GM10266 (cell line): ENCODE data around the gene RTL3.
"Not testable (repeated sequence)": the region's sequence is repeated elsewhere in the genome, so short reads cannot be mapped to it uniquely, and the experiment has no call there.

Source experiments
- DNase-seq: peaks from one replicate; pipeline ENCODE4 v3.0.0; 2012; ENCODE audit errors: extremely low spot score
- TF ChIP-seq, protein P1 (sequence below): IDR thresholded peaks from 2 replicates; pipeline ENCODE4 v1.5.1; 2012; ENCODE audit warnings: mild to moderate bottlenecking, low read depth; ENCODE audit not compliant: control insufficient read depth, insufficient read depth; ENCODE audit errors: missing control alignments

RTL3 gene

GRCh38 chrX:78653118-78653822 is 5.9 kb downstream of the RTL3 start:
- no peak for DNase-seq
- TF ChIP-seq, protein P1, sequence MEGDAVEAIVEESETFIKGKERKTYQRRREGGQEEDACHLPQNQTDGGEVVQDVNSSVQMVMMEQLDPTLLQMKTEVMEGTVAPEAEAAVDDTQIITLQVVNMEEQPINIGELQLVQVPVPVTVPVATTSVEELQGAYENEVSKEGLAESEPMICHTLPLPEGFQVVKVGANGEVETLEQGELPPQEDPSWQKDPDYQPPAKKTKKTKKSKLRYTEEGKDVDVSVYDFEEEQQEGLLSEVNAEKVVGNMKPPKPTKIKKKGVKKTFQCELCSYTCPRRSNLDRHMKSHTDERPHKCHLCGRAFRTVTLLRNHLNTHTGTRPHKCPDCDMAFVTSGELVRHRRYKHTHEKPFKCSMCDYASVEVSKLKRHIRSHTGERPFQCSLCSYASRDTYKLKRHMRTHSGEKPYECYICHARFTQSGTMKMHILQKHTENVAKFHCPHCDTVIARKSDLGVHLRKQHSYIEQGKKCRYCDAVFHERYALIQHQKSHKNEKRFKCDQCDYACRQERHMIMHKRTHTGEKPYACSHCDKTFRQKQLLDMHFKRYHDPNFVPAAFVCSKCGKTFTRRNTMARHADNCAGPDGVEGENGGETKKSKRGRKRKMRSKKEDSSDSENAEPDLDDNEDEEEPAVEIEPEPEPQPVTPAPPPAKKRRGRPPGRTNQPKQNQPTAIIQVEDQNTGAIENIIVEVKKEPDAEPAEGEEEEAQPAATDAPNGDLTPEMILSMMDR, result no peak

- no peak for DNase-seq
Observed at GRCh38 chrX:78650906-78651437, 8.2 kb downstream of the RTL3 start.

GRCh38 chrX:78643874-78644273 is 15.3 kb downstream of the RTL3 start:
- DNase-seq, result no peak
- TF ChIP-seq, protein P1, result no peak

More at GRCh38 chrX:78650906-78651437, 8.2 kb downstream of the RTL3 start:
- TF ChIP-seq, protein P1, result no peak

GRCh38 chrX:78643096-78643495 is 16.0 kb downstream of the RTL3 start:
- DNase-seq, result no peak
- TF ChIP-seq, protein P1, result no peak

DNA sequence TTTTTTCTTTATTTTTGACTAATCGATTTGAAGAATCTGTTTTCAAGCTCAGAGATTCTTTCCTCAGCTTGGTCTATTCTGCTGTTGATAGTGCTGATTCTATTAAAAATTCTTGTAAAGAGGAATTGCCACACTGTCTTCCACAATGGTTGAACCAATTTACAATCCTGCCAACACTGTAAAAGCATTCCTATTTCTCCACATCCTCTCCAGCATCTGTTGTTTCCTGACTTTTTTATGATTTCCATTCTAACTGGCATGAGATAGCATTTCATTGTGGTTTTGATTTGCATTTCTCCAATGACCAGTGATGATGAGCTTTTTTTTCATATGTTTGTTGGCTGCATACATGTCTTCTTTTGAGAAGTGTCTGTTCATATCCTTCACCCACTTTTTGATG is 23.0 kb downstream of the RTL3 start:
- DNase-seq, result not testable (repeated sequence)

GRCh38 chrX:78624962-78625909 is 33.9 kb downstream of the RTL3 start:
- DNase-seq, result no peak
- TF ChIP-seq, protein P1, result no peak

DNA sequence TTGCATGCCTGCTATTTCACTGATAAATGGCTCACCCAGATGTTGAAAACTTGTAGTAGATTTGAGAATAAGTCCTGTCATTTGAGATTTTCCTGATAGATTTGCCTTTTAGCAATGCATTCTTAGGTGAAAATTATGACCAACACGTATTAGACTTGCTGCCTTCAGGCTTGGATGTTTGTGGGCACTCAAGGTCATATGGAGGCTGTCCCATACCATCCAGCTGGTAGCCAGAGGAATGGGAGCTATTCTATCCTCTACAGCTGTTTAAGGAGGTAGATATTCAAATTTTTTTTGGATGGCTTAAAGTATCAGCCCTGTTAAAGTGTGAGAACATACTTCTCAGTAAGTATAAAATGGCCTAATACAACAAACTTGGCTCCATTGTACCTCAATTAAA is 34.7 kb downstream of the RTL3 start:
- TF ChIP-seq, protein P1, result no peak
- DNase-seq, result no peak
